Liver (tissue), 9 donors: ENCODE measurements around the gene FBLIM1. TPM values are rescaled to one million over a fixed set of nuclear protein-coding genes. Genes with fewer than 3 reads are reported as not detected.

Experiments
- DNase-seq: peaks from one replicate; pipeline ENCODE4 v3.0.0-alpha.2; 2017; ENCODE audit warnings: low spot score
- H3K27ac ChIP-seq, 2 donors: one replicate each; pipeline ENCODE4 v1.7.0; 2013; ENCODE audit warnings: inconsistent platforms in 2 of 2, low read length in 2 of 2, control low read depth in 1 of 2, low read depth in 1 of 2, mild to moderate bottlenecking in 1 of 2
- H3K27me3 ChIP-seq, 4 donors: one replicate each; pipeline versions ENCODE4 v1.6.1 to v1.7.0; 2013; ENCODE audit warnings: low read length in 3 of 4, inconsistent platforms in 1 of 4, mild to moderate bottlenecking in 1 of 4, moderate library complexity in 1 of 4; ENCODE audit not compliant: control insufficient read depth in 4 of 4, insufficient read depth in 4 of 4
- H3K36me3 ChIP-seq, 4 donors: one replicate each; pipeline versions ENCODE4 v1.6.1 to v1.7.0; 2013; ENCODE audit warnings: low read length in 3 of 4, mild to moderate bottlenecking in 3 of 4, low read depth in 1 of 4, moderate library complexity in 1 of 4; ENCODE audit not compliant: control insufficient read depth in 4 of 4, insufficient read depth in 3 of 4
- H3K4me1 ChIP-seq, 4 donors: one replicate each; pipeline versions ENCODE4 v1.6.1 to v1.7.0; 2013; ENCODE audit warnings: low read length in 3 of 4, mild to moderate bottlenecking in 3 of 4, moderate library complexity in 1 of 4; ENCODE audit not compliant: control insufficient read depth in 4 of 4, insufficient read depth in 4 of 4
- H3K4me3 ChIP-seq, 3 donors: one replicate each; pipeline versions ENCODE4 v1.6.1 to v1.7.0; 2013; ENCODE audit warnings: low read length in 3 of 3, control low read depth in 1 of 3, low read depth in 1 of 3, mild to moderate bottlenecking in 1 of 3
- H3K9ac ChIP-seq, 2 donors: one replicate each; pipeline ENCODE4 v1.7.0; 2013; ENCODE audit warnings: low read length in 2 of 2, mild to moderate bottlenecking in 2 of 2, moderate library complexity in 2 of 2, control low read depth in 1 of 2, low read depth in 1 of 2
- H3K9me3 ChIP-seq, 4 donors: one replicate each; pipeline versions ENCODE4 v1.6.1 to v1.7.0; 2013; ENCODE audit warnings: low read length in 3 of 4; ENCODE audit not compliant: control insufficient read depth in 4 of 4
- EGR1 ChIP-seq, 2 donors: IDR thresholded peaks; 2 replicates each; pipeline ENCODE4 v1.6.1; 2016 to 2018; ENCODE audit warnings: antibody characterized with exemption in 2 of 2, low read depth in 2 of 2
- FOXA2 ChIP-seq: IDR thresholded peaks from 2 replicates; pipeline ENCODE4 v1.6.1; 2016; ENCODE audit warnings: antibody characterized with exemption
- GABPA ChIP-seq, 2 donors: IDR thresholded peaks in 1 of 2; conservative IDR thresholded peaks in 1 of 2; 2 replicates each; pipeline ENCODE4 v1.6.1; 2016; ENCODE audit warnings: antibody characterized with exemption in 2 of 2, mild to moderate bottlenecking in 1 of 2, moderate library complexity in 1 of 2
- HNF4A ChIP-seq, 2 donors: conservative IDR thresholded peaks; 2 replicates each; pipeline ENCODE4 v1.6.1; 2016; ENCODE audit warnings: antibody characterized with exemption in 2 of 2, mild to moderate bottlenecking in 2 of 2
- HNF4G ChIP-seq: IDR thresholded peaks from 2 replicates; pipeline ENCODE4 v1.6.1; 2016; ENCODE audit warnings: antibody characterized with exemption
- JUND ChIP-seq, 2 donors: IDR thresholded peaks; 2 replicates each; pipeline ENCODE4 v1.6.1; 2016; ENCODE audit warnings: antibody characterized with exemption in 2 of 2
- NR2F2 ChIP-seq: IDR thresholded peaks from 2 replicates; pipeline ENCODE4 v1.6.1; 2016; ENCODE audit warnings: antibody characterized with exemption
- RAD21 ChIP-seq, 2 donors: IDR thresholded peaks; 2 replicates each; pipeline ENCODE4 v1.6.1; 2016; ENCODE audit warnings: antibody characterized with exemption in 2 of 2, mild to moderate bottlenecking in 2 of 2
- RXRA ChIP-seq, 2 donors: IDR thresholded peaks; 2 replicates each; pipeline ENCODE4 v1.6.1; 2017 to 2018; ENCODE audit warnings: antibody characterized with exemption in 2 of 2, mild to moderate bottlenecking in 1 of 2
- SP1 ChIP-seq: IDR thresholded peaks from 2 replicates; pipeline ENCODE4 v1.6.1; 2018; ENCODE audit warnings: antibody characterized with exemption, mild to moderate bottlenecking
- YY1 ChIP-seq: IDR thresholded peaks from 2 replicates; pipeline ENCODE4 v1.6.1; 2016; ENCODE audit warnings: antibody characterized with exemption, mild to moderate bottlenecking
- WGBS: extraction: QIAGEN DNeasy Blood & Tissue Kit; methylation state at CpG from one replicate; pipeline ENCODE4 v1.1.7; 2013; 5-methylcytosine and 5-hydroxymethylcytosine counted together
- polyA plus RNA-seq, 2 donors: library from polyadenylated mRNA; stranded (reverse) in 1 of 2; unstranded in 1 of 2; fragments of 200-250 nt in 1 of 2; fragments of >200 nt in 1 of 2; fragmentation: Nextera tagmentation in 1 of 2; extraction: Ambion mirVana in 1 of 2; gene quantifications; one replicate each; pipeline versions ENCODE4 v1.2.1 to v1.2.3, GENCODE V29; 2013 to 2015
- total RNA-seq, 2 donors: library from RNA; depleted of rRNA; stranded (reverse); fragments of >200 nt; gene quantifications; one replicate each; pipeline ENCODE4 v1.2.3, GENCODE V29; 2014
- TF ChIP-seq, protein P1 (sequence below): IDR thresholded peaks from 2 replicates; pipeline ENCODE4 v1.6.1; 2016; ENCODE audit warnings: antibody characterized with exemption
- TF ChIP-seq, protein P2 (sequence below): IDR thresholded peaks from 2 replicates; pipeline ENCODE4 v1.6.1; 2016; ENCODE audit warnings: antibody characterized with exemption, mild to moderate bottlenecking
- TF ChIP-seq, protein P3 (sequence below): fragments of 150-350 bp; IDR thresholded peaks from 2 replicates; pipeline ENCODE4 v1.5.1; 2017; ENCODE audit warnings: improper control_type of control experiment, low read depth, low read length; ENCODE audit not compliant: missing input control
- donor health status: healthy.
- donor health status: healthy.
- donor health status: healthy.
- donor health status: healthy.
- donor health status: healthy.

The FBLIM1 gene
- total and polyA plus RNA-seq, 4 donors: 3.6 to 6.4 (median 3.7) TPM

DNA sequence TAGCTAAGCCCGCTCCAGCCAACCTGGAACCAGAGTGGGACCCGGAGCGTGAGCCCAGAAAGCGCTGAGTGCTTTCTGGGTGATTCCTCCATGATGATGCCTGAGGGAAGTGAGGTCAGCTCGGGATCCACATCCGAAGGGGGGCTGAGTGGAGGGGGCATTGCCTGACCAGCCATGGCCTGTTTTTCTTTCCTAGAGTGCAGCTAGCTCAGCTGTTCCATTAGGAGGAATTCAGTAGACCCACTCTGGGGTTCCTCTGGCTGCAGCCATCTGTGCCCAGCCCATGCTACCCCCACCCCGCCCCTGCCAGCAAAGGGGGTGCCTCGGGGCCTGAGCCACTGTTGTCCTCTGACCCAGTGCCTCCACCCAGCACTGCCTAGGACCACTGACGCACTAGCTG lies 32.1 kb upstream of the FBLIM1 start:
- Histone ChIP-seq H3K4me3 (no peak overlapping the region), H3K27ac (peak overlapping the region in 1 of 2 donors; percentile 13), H3K36me3 (peaks cover 20 to 58% (median 28%) of the 10 kb centered on the region in 4 donors), H3K9me3 (no peaks in the 10 kb centered on the region), H3K9ac (no peak overlapping the region), H3K4me1 (peaks cover 0 to 5% (median 0%) of the 10 kb centered on the region in 4 donors), H3K27me3 (no peaks in the 10 kb centered on the region)
- TF ChIP-seq FOXA2 (no peak), RXRA (IDR thresholded peaks at IDR 0.05) (no peak), GABPA (IDR thresholded peaks at IDR 0.05 in 1 of 2, conservative IDR thresholded peaks at IDR 0.05 in 1 of 2) (no peak), NR2F2 (no peak), EGR1 (IDR thresholded peaks at IDR 0.05; ENCODE audit: low read depth in 2 of 2) (no peak), RAD21 (IDR thresholded peaks at IDR 0.05) (no peak), HNF4A (conservative IDR thresholded peaks at IDR 0.05) (no peak), SP1 (no peak)
- TF ChIP-seq, protein P1, sequence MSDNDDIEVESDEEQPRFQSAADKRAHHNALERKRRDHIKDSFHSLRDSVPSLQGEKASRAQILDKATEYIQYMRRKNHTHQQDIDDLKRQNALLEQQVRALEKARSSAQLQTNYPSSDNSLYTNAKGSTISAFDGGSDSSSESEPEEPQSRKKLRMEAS: no peak
- TF ChIP-seq, protein P2, sequence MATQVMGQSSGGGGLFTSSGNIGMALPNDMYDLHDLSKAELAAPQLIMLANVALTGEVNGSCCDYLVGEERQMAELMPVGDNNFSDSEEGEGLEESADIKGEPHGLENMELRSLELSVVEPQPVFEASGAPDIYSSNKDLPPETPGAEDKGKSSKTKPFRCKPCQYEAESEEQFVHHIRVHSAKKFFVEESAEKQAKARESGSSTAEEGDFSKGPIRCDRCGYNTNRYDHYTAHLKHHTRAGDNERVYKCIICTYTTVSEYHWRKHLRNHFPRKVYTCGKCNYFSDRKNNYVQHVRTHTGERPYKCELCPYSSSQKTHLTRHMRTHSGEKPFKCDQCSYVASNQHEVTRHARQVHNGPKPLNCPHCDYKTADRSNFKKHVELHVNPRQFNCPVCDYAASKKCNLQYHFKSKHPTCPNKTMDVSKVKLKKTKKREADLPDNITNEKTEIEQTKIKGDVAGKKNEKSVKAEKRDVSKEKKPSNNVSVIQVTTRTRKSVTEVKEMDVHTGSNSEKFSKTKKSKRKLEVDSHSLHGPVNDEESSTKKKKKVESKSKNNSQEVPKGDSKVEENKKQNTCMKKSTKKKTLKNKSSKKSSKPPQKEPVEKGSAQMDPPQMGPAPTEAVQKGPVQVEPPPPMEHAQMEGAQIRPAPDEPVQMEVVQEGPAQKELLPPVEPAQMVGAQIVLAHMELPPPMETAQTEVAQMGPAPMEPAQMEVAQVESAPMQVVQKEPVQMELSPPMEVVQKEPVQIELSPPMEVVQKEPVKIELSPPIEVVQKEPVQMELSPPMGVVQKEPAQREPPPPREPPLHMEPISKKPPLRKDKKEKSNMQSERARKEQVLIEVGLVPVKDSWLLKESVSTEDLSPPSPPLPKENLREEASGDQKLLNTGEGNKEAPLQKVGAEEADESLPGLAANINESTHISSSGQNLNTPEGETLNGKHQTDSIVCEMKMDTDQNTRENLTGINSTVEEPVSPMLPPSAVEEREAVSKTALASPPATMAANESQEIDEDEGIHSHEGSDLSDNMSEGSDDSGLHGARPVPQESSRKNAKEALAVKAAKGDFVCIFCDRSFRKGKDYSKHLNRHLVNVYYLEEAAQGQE: no peak
- TF ChIP-seq, protein P3, sequence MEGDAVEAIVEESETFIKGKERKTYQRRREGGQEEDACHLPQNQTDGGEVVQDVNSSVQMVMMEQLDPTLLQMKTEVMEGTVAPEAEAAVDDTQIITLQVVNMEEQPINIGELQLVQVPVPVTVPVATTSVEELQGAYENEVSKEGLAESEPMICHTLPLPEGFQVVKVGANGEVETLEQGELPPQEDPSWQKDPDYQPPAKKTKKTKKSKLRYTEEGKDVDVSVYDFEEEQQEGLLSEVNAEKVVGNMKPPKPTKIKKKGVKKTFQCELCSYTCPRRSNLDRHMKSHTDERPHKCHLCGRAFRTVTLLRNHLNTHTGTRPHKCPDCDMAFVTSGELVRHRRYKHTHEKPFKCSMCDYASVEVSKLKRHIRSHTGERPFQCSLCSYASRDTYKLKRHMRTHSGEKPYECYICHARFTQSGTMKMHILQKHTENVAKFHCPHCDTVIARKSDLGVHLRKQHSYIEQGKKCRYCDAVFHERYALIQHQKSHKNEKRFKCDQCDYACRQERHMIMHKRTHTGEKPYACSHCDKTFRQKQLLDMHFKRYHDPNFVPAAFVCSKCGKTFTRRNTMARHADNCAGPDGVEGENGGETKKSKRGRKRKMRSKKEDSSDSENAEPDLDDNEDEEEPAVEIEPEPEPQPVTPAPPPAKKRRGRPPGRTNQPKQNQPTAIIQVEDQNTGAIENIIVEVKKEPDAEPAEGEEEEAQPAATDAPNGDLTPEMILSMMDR: no peak
- no peak for DNase-seq
- WGBS: 93% methylated on average over 9 of the region's 9 CpGs

DNA sequence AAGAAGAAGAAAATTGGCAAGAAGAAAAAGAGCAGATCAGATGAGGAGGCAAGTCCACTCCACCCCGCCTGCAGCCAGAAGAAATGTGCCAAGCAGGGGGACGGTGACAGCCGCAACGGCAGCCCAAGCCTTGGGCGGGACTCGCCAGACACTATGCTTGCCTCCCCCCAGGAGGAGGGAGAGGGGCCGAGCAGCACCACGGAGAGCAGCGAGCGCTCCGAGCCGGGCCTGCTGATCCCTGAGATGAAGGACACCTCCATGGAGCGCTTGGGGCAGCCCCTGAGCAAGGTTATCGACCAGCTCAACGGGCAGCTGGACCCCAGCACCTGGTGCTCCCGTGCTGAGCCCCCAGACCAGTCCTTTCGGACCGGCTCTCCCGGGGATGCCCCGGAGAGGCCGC lies 31.6 kb upstream of the FBLIM1 start:
- no peak overlapping the region for H3K4me3 ChIP-seq
- DNase-seq: no peak
- H3K27ac ChIP-seq: no peak overlapping the region
- H3K9me3 ChIP-seq: no peaks in the 10 kb centered on the region
- H3K4me1 ChIP-seq: peaks cover 0 to 5% (median 0%) of the 10 kb centered on the region in 4 donors
- peaks cover 20 to 63% (median 29%) of the 10 kb centered on the region in 4 donors for H3K36me3 ChIP-seq
- TF ChIP-seq, protein P1: no peak
- TF ChIP-seq, protein P3: no peak
- TF ChIP-seq, protein P2: no peak
- TF ChIP-seq FOXA2 (no peak), JUND (IDR thresholded peaks at IDR 0.05) (no peak), HNF4G (no peak), YY1 (no peak)
- WGBS: 91% methylated on average over 21 of the region's 21 CpGs
- H3K27me3 ChIP-seq: no peaks in the 10 kb centered on the region
- H3K9ac ChIP-seq: no peak overlapping the region
